ENCODE results near the gene RELN.

Gene RELN

DNA sequence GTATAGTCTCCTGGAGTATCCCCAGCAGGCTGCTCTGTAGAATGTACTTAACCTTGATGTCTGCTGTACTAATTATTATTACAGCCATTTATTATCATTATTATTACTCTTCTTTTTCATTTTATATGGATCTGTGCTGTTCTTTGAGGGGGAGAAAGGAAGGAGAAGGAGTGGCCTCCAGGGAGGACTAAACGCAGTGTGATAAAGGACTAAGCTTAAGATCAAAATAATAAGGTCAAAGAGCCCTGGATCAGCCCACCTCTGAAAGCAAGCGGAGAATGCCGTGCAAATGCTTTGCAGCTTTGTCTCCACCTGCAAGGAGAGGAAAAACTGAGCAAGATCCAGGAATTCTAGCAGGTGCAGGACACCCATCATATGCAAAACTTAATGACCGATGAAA, 65.3 kb downstream of the RELN start:
- no peaks in the 10 kb centered on the region for H3K9me3 Mint-ChIP-seq
- no peak overlapping the region for H3K27ac Mint-ChIP-seq
- H3K4me3 Mint-ChIP-seq: no peak overlapping the region
- peaks cover 10% of the 10 kb centered on the region for H3K27me3 Mint-ChIP-seq (ENCODE audit: low read depth, poor library complexity)
- DNase-seq: no peak
- no peaks in the 10 kb centered on the region for H3K36me3 Mint-ChIP-seq (ENCODE audit: low read depth)
- no peaks in the 10 kb centered on the region for H3K4me1 Mint-ChIP-seq
- TF ChIP-seq, protein P1, sequence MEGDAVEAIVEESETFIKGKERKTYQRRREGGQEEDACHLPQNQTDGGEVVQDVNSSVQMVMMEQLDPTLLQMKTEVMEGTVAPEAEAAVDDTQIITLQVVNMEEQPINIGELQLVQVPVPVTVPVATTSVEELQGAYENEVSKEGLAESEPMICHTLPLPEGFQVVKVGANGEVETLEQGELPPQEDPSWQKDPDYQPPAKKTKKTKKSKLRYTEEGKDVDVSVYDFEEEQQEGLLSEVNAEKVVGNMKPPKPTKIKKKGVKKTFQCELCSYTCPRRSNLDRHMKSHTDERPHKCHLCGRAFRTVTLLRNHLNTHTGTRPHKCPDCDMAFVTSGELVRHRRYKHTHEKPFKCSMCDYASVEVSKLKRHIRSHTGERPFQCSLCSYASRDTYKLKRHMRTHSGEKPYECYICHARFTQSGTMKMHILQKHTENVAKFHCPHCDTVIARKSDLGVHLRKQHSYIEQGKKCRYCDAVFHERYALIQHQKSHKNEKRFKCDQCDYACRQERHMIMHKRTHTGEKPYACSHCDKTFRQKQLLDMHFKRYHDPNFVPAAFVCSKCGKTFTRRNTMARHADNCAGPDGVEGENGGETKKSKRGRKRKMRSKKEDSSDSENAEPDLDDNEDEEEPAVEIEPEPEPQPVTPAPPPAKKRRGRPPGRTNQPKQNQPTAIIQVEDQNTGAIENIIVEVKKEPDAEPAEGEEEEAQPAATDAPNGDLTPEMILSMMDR (IDR thresholded peaks at IDR 0.05): no peak

DNA sequence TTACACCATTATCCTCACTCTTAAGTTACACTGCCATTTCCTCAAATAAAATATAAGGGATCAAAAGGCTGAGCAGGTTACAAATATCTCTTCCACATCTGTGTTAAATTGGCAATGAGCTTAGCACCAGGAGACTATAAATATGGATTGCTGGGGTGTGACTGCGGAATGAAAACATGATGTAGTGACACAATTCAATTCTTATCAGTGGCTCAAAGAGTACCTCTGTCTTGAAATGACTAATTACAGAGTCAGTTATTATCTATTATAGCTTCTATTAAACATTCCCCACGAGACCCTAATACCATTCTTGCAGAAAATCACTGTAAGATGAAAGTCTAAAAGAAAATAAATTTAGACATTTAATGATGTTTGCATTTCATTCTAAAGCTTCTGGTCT, 67.1 kb downstream of the RELN start:
- DNase-seq: no peak
- Mint-ChIP-seq H3K27me3 (ENCODE audit: low read depth, poor library complexity) (peaks cover 7% of the 10 kb centered on the region), H3K9me3 (no peaks in the 10 kb centered on the region), H3K27ac (no peak overlapping the region), H3K4me3 (no peak overlapping the region), H3K4me1 (no peaks in the 10 kb centered on the region), H3K36me3 (ENCODE audit: low read depth) (no peaks in the 10 kb centered on the region)
- TF ChIP-seq, protein P1 (IDR thresholded peaks at IDR 0.05): no peak

DNA sequence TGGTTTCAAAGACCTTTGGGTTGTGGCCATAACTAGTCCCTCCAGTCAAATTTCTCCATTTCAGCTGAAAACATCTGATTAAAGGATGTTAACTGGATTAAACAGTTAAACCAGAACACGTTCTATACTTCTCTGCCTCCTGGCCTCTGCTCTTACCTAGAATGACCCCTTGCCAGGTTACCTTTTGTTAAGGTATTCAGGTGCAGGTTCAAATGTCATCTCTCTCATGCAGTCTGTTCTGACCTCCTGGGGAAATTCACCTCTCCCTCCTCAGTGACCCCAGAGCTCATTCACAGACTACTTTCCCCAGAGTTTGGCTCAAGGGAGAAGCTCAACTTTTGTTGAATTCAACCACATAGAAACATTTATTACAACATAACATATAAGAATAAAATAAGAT, 67.8 kb downstream of the RELN start:
- Mint-ChIP-seq H3K27ac (no peak overlapping the region), H3K9me3 (no peaks in the 10 kb centered on the region), H3K27me3 (ENCODE audit: low read depth, poor library complexity) (peaks cover 7% of the 10 kb centered on the region), H3K4me1 (no peaks in the 10 kb centered on the region), H3K36me3 (ENCODE audit: low read depth) (no peaks in the 10 kb centered on the region), H3K4me3 (no peak overlapping the region)
- no peak for DNase-seq
- TF ChIP-seq, protein P1 (IDR thresholded peaks at IDR 0.05): no peak

DNA sequence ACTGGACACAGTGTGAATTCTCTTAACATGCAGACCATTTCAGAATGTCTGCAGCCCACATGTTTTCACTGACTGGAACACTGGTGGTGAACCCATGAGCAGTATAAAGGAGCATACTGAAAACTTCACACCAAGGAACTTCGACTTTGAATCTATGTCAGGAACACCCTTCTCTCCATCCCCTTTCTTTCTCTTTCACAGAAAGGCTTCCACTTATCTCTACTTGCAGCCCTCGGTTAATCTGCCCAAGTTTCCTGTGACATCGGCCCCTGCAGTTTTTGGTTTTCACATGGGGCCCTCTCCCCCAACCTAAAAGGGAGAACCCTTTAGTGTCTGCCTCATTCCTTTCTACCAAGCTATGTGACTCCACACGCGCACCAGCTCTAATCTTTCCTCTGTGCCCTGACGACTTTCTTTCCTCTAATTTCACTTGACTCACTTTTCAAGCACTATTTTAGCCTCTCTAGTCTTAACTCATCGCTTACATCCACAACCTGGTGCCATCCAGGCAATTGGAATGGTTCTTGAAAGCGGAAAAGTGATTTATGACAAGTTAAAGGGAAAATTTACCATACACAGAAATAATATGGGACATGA, 70.1 kb downstream of the RELN start:
- H3K36me3 Mint-ChIP-seq (ENCODE audit: low read depth): no peaks in the 10 kb centered on the region
- no peak overlapping the region for H3K27ac Mint-ChIP-seq
- H3K4me1 Mint-ChIP-seq: no peaks in the 10 kb centered on the region
- H3K4me3 Mint-ChIP-seq: no peak overlapping the region
- no peak for DNase-seq
- TF ChIP-seq, protein P1 (IDR thresholded peaks at IDR 0.05): no peak
- no peaks in the 10 kb centered on the region for H3K9me3 Mint-ChIP-seq
- H3K27me3 Mint-ChIP-seq (ENCODE audit: low read depth, poor library complexity): peaks cover 11% of the 10 kb centered on the region

DNA sequence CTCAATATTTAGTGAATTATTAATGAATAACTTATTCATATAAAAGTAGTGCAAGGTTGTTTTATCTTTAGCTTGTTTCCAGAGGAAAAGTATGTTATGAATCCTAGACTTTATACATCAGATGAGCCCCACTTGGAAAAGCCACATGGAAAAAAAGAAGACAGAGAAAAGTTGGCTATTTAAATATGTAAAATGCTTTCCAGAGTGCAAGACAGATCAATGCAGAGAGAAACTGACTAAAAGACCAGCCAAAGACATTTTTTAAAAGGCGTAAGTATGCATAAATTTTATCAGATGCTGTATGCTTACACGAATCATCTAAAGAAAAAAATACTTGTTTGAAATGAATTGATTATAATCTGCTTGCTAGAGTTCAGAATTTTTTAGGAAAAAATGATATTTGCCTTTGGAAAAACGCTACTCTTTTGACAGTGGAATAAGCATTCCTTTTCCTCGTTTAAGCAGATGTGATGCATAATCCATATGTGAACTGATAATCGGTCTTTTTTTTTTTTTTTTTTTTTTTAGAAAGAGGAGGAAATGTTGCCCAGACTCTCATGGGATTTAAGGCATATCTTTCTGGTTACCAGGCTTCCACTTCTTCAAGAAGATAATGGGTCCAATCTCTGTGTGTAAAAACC, 70.7 kb downstream of the RELN start:
- Mint-ChIP-seq H3K36me3 (ENCODE audit: low read depth) (no peaks in the 10 kb centered on the region), H3K27ac (no peak overlapping the region), H3K27me3 (ENCODE audit: low read depth, poor library complexity) (peaks cover 7% of the 10 kb centered on the region), H3K4me3 (no peak overlapping the region), H3K9me3 (no peaks in the 10 kb centered on the region), H3K4me1 (no peaks in the 10 kb centered on the region)
- TF ChIP-seq, protein P1 (IDR thresholded peaks at IDR 0.05): no peak
- DNase-seq: no peak
